ENCODE data around the gene CTNNA2.
A peak's percentile ranks its signal among the peaks of the same experiment; 100 is the strongest.
"Not testable (repeated sequence)": the region's sequence is repeated elsewhere in the genome, so short reads cannot be mapped to it uniquely, and the experiment has no call there.

The CTNNA2 gene

GRCh38 chr2:80053522-80054345 lies 540.9 kb downstream of the CTNNA2 start:
- DNase-seq, result peak; percentile 20

GRCh38 chr2:80054346-80054675 lies 541.5 kb downstream of the CTNNA2 start:
- DNase-seq, result no peak

DNA sequence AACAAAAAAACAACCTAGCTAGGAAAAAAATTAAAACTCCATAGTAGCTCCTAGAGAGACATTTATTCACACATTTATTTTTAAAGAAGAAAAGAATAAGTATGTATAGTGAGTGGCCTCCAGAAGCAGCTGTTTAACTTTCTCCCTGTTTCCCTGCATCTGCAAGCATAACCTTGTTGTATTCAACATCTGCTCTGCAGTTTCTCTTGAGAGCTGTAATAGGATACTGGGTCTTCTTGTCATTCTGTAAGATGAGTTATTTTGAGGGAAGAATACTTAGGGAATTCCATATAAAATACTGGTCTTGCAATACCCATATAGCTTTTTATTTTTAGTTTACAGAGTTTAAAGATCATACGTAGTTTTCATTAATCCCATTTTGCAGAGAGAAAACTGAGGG lies 545.1 kb downstream of the CTNNA2 start:
- no peak for DNase-seq

GRCh38 chr2:80058562-80058961 lies 545.7 kb downstream of the CTNNA2 start:
- no peak for DNase-seq

GRCh38 chr2:80059447-80059846 lies 546.6 kb downstream of the CTNNA2 start:
- no peak for DNase-seq

DNA sequence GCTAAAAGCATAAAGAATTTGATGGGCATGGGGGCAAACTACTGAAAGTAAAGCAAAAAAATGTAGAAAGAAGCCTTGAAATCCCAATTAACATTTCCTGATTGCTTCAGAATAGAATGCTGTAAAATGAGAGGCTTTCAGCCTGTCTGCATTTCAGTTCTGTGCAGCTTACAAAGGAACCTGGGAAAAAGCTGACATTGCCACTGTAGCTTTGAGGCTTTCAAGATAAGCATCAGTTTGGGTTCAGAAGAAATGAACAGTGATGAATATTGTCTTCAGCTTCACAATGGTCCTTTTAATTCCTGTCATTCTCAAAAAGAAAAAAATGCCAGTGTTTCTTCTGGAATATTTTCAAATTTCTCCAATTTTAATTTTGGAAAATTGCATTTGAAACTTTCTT lies 549.0 kb downstream of the CTNNA2 start:
- DNase-seq, result no peak

GRCh38 chr2:80062298-80062697 lies 549.4 kb downstream of the CTNNA2 start:
- DNase-seq, result no peak

GRCh38 chr2:80068038-80068731 lies 555.3 kb downstream of the CTNNA2 start:
- DNase-seq, result no peak

- no peak for DNase-seq
Measured at GRCh38 chr2:80070587-80070986, 557.7 kb downstream of the CTNNA2 start.

DNA sequence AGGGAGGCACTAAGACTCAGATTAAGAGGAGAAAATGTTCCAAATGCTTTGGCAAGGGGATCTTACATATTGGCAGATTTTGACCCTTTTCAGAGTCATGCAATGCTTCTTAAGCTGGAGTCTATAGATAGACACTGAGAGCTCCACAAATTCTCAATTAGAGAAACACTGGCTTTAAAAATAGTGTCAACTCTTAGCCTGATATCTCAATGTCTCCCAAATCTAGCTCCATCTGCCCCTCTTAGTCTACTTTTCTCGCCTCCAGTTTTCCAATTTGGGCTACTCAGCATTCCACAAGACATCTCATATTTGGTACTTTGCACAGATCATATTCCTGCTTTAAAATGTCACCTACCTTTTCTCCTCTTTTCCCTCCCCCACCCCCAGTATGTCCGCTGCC lies 559.1 kb downstream of the CTNNA2 start:
- DNase-seq, result no peak

- peak; percentile 63 for DNase-seq
Measured at GRCh38 chr2:80073134-80073561, 560.3 kb downstream of the CTNNA2 start.

GRCh38 chr2:80074321-80075070 lies 561.6 kb downstream of the CTNNA2 start:
- no peak for DNase-seq

- DNase-seq, result no peak
Measured at GRCh38 chr2:80075719-80076118, 562.9 kb downstream of the CTNNA2 start.

- no peak for DNase-seq
Measured at GRCh38 chr2:80078290-80079036, 565.6 kb downstream of the CTNNA2 start.

DNA sequence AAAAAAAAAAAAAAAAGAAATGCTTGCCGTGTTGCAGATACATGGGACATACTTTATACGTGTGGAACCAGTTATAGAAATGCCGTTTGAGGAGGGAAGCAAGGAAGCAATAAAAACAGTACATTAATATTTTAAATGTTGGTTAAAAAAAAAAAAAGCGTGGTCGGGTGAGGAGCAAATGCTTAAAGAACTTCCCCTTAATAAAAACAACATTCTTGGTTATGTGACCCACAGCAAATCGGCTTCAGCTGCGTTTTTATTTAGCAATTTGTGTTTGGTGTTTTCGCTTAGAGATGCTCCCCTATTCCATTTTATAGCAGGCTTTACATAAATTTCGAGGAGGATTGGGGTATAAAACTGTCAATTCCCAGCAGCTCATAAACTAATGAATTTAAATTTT lies 568.1 kb downstream of the CTNNA2 start:
- peak; percentile 10 for DNase-seq

DNA sequence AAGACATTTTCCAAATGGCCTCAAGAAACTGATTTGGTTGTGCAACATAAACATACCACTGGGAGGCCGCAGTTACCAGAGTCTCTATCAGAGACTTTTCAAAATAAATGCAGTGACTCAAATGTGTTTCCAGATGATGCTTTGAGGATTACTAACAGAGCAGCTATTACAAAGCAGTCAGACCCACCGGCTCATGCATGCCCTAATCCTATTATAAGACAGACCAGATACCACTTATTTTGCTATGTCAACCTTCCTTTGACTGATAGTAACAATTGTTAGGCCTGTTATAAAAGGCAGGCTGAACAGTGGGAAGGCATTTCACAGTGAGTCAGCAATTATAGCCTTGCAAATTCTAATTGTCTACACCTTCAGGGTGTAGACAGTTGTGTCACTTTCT lies 574.0 kb downstream of the CTNNA2 start:
- DNase-seq, result peak; percentile 90

- no peak for DNase-seq
Measured at GRCh38 chr2:80091237-80091636, 578.4 kb downstream of the CTNNA2 start.

DNA sequence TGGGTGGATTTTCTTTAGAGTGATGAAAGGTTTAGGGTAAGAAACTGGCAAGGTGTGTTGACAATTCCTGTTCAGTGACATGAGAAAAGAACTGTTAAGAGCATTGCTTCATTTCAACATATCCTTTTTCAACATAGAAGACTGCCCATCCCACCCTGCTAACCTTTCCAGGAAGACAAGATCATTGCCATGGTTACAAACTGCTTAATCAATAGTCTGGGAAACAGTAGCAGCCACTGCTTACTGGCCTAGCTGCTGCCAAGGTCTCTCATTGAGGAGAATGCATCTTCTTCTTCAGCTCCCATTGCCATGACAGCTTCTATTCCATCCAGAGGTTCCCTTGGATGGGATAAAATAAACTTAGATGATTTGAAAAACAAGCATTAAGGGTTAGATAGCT lies 579.6 kb downstream of the CTNNA2 start:
- DNase-seq, result no peak

DNA sequence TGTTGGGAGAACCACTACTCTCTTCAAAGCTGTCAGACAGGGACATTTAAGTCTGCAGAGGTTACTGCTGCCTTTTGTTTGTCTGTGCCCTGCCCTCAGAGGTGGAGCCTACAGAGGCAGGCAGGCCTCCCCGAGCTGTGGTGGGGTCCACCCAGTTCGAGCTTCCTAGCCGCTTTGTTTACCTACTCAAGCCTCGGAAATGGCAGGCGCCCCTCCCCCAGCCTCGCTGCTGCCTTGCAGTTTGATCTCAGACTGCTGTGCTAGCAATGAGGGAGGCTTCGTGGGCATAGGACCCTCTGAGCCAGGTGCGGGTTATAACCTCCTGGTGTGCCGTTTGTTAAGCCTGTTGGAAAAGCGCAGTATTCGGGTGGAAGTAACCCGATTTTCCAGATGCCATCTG lies 585.7 kb downstream of the CTNNA2 start:
- not testable (repeated sequence) for DNase-seq

- DNase-seq, result peak; percentile 96
Measured at GRCh38 chr2:80102026-80102425, 589.2 kb downstream of the CTNNA2 start.

DNA sequence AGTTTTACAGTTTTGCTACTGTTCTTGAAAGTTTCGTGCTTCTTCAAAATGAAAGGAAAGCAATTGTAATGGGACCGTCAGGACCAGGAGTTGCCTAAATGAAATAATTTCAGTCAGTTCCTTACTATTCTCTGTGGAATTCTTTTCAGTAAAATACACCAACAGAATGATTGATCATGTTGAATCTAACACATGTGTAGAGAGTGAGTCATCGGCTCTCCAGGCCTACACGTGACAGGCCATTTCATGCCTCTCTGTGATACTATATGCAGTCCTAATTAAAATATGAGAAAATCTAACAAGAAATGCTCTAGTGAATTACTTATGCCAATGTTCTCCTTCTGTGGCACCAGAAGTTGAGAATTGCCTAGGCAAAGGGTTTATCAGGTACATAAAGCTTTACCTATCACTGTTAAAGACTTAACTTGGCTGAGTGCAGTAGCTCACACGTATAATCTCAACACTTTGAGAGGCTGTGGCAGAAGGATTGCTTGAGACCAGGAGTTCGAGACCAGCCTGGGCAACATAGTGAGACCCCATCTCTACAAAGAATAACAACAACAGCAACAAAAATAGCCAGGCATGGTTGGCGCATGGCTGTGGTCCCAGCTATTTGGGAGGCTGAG lies 592.3 kb downstream of the CTNNA2 start:
- peak; percentile 85 for DNase-seq

DNA sequence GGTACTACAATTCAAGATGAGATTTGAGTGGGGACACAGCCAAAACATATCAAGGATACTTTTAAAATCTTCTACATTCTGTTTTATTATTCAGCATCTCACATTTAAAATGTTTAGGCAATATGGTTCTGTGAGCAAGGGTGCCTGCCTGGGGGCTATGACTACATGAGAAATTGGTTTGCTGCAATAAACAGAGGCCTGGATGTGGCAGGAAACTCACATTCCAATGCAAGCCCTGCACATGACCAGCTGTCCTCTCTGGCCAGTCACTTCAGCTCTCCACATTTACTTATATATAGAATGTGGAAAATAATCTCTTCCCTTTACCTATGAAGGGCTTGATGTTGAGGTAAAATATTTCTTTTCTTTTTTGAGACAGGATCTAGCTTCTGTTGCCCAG lies 598.3 kb downstream of the CTNNA2 start:
- no peak for DNase-seq

DNA sequence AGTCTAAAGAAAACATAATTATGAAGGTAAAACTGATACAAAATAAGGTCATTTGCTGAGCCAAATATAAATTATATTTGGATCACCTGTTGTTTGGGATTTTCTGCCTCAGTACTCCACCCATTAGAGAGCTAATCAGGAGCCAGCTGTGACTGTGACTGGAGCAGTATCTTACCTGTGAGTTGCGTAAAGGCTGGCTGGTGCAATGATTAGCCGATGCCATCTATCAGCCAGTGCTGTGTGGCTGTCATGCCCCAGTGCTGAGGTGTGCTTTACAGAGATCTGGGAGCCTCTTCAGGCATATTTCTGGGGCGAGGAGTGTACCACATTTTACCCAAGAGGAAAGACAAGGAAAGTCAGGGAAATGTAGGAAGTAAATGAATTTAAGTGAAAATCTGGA lies 599.9 kb downstream of the CTNNA2 start:
- no peak for DNase-seq

All from fibroblast of skin of right biceps (primary cell).